GM18867 (cell line): ENCODE measurements around the gene MCRIP2.

Experiments used
- ATAC-seq: cut with Tn5 transposase; IDR thresholded peaks from one replicate; pipeline ENCODE4 v1.9.1; 2021; ENCODE audit warnings: mild to moderate bottlenecking, moderate library complexity; ENCODE audit not compliant: unreplicated experiment

MCRIP2 gene

DNA sequence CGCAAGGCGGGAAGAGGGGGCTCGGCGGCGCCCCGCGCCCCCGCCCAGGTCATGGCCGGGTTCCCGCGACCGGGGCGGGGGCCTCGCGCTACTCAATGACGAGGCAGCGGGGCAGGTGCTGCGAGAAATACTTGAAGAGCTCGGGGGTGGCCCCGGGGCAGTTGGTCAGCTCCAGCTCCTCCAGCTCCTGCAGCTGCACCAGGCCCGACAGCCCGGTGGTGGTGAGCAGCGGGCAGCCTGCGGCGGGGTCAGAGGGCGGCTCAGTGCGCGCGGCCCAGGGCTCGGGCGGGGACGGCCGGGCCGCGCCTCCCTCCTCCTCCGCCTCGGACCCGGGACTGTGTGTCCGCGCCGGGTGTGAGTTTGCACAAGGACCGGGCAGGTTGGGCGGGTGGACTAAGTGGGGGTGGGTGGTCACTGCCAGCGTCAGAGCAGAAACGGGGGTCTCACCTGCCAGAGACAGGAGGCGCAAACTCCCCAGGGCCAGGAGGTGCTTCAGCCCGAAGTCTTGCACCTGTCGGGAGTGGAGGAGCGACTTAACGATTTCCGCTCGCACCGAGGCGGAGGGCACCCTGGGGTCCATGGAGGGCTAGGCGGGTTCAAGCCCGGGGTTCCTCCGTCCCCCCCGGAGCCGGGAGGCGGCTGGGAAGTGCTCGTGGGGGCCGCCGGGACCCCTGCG, 52.7 kb downstream of the MCRIP2 start:
- ATAC-seq, result no peak

- ATAC-seq, result no peak
These were observed 53.3 kb downstream of the MCRIP2 start for GRCh38 chr16:694863-695354.

DNA sequence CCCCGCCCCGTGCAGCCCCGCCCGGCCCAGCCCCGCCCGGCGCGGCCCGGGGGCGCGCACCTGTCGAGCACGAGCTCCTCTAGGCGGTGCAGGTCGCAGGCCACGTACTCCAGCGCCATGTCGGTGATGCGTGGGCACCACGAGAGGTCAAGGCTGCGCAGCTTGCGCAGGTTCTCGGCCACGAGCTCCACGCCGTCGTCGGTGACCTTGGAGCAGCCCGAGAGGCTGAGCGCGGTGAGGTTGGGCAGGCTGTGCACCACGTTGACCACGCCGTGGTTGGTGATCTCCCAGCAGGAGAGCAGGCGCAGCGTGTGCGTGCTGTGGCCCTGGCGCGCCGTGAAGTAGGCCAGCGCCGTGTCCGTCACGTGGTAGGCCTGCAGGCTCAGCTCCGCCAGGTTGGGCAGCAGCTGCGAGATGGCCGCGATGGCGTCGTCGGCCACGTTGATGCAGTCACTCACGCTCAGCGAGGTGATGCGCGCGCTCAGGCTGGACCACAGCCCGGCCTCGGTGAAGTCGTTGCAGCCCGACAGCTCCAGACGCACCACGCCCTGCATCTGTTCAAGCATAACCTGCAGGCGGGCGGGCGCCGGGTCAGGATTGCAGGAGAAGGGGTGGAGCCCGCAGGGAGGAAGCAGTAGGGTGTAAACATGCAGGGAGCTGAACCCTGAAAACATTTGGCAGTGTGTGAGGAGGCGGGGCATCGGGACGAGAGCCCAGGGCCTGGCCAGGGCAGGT, 53.9 kb downstream of the MCRIP2 start:
- peak; percentile 38 for ATAC-seq
